BLaER1 treated with 17β-estradiol and CSF1 and Interleukin-3, amounts not matched to agents 10 nM and 100 nM (cell line): Measurements from ENCODE around the gene SPIN2B.
"Not testable (repeated sequence)": the region's sequence is repeated elsewhere in the genome, so short reads cannot be mapped to it uniquely, and the experiment has no call there.

ENCODE experiments used
- H3K27ac ChIP-seq, 11 experiments: shearing (Covaris generic); formaldehyde crosslinking; 2 replicates each; pipeline ENCODE4 v1.8.1; 2022
- H3K27me3 ChIP-seq, 11 experiments: shearing (Covaris generic); formaldehyde crosslinking; 2 replicates each; pipeline ENCODE4 v1.8.1; 2022
- H3K36me3 ChIP-seq, 11 experiments: shearing (Covaris generic); formaldehyde crosslinking; 2 replicates each; pipeline ENCODE4 v1.8.1; 2022
- H3K4me1 ChIP-seq, 10 experiments: shearing (Covaris generic); formaldehyde crosslinking; 2 replicates each; pipeline ENCODE4 v1.8.1; 2022
- H3K4me2 ChIP-seq, 11 experiments: shearing (Covaris generic); formaldehyde crosslinking; 2 replicates each; pipeline ENCODE4 v1.8.1; 2022
- H3K4me3 ChIP-seq, 10 experiments: shearing (Covaris generic); formaldehyde crosslinking; 2 replicates each; pipeline ENCODE4 v1.8.1; 2022
- H3K9ac ChIP-seq, 11 experiments: shearing (Covaris generic); formaldehyde crosslinking; 2 replicates each; pipeline ENCODE4 v1.8.1; 2022
- H3K9me3 ChIP-seq, 11 experiments: shearing (Covaris generic); formaldehyde crosslinking; replicated peaks in 1 of 11; 2 replicates each; pipeline ENCODE4 v1.8.1; 2022
- H4K20me1 ChIP-seq, 11 experiments: shearing (Covaris generic); formaldehyde crosslinking; 2 replicates each; pipeline ENCODE4 v1.8.1; 2022
- Cebpa-rat ChIP-seq, 11 experiments: shearing (Covaris generic); IDR thresholded peaks; 2 replicates each; pipeline ENCODE4 v1.8.1; 2022

Gene SPIN2B

GRCh38 chrX:57134702-57135101 is 13.4 kb upstream of the SPIN2B start:
- no peaks in the 10 kb centered on the region for H4K20me1 ChIP-seq
- peaks cover 48 to 81% (median 75%) of the 10 kb centered on the region in 11 experiments for H3K27me3 ChIP-seq
- H3K4me2 ChIP-seq = no peak overlapping the region
- H3K9ac ChIP-seq = no peak overlapping the region
- H3K27ac ChIP-seq = no peak overlapping the region
- no peaks in the 10 kb centered on the region for H3K4me1 ChIP-seq
- no peak overlapping the region for H3K4me3 ChIP-seq
- H3K36me3 ChIP-seq = no peaks in the 10 kb centered on the region
- TF ChIP-seq Cebpa-rat (IDR thresholded peaks at IDR 0.05) = no peak
- peaks cover 0 to 15% (median 0%) of the 10 kb centered on the region in 11 experiments; a peak in 1 of 22 replicates for H3K9me3 ChIP-seq

GRCh38 chrX:57133706-57134105 is 12.4 kb upstream of the SPIN2B start:
- H3K27me3 ChIP-seq = peaks cover 45 to 78% (median 70%) of the 10 kb centered on the region in 11 experiments
- peaks cover 0 to 8% (median 0%) of the 10 kb centered on the region in 11 experiments; a peak in 1 of 22 replicates for H3K9me3 ChIP-seq
- no peak overlapping the region for H3K9ac ChIP-seq
- H3K4me1 ChIP-seq = no peaks in the 10 kb centered on the region
- H3K4me2 ChIP-seq = no peak overlapping the region
- TF ChIP-seq Cebpa-rat (IDR thresholded peaks at IDR 0.05) = no peak
- no peak overlapping the region for H3K27ac ChIP-seq
- H3K4me3 ChIP-seq = no peak overlapping the region
- H3K36me3 ChIP-seq = no peaks in the 10 kb centered on the region
- no peaks in the 10 kb centered on the region for H4K20me1 ChIP-seq

- H3K27me3 ChIP-seq = peaks cover 45 to 78% (median 69%) of the 10 kb centered on the region in 11 experiments
- not testable (repeated sequence) for H3K27ac ChIP-seq, H3K36me3 ChIP-seq, H3K4me2 ChIP-seq, H3K9ac ChIP-seq, H3K9me3 ChIP-seq, H4K20me1 ChIP-seq, H3K4me3 ChIP-seq, H3K4me1 ChIP-seq
These were observed 11.9 kb upstream of the SPIN2B start for GRCh38 chrX:57133284-57133683.

GRCh38 chrX:57132046-57132445 is 10.7 kb upstream of the SPIN2B start:
- H3K4me3 ChIP-seq = no peak overlapping the region

GRCh38 chrX:57121816-57122215 is 468 bp upstream of the SPIN2B start:
- Histone ChIP-seq H3K9ac (peak overlapping the region; percentile 70 to 82 (median 79)), H3K27ac (peak overlapping the region in 10 of 11 experiments; percentile 53 to 84 (median 72); a peak in 13 of 22 replicates), H3K36me3 (peaks cover 0 to 10% (median 0%) of the 10 kb centered on the region in 11 experiments; a peak in 1 of 22 replicates), H3K9me3 (peaks cover 0 to 7% (median 0%) of the 10 kb centered on the region in 11 experiments; a peak in 4 of 22 replicates), H3K4me1 (no peaks in the 10 kb centered on the region), H3K4me3 (peak overlapping the region; percentile 53 to 70 (median 62)), H4K20me1 (no peaks in the 10 kb centered on the region; a peak in 1 of 22 replicates), H3K27me3 (peaks cover 13 to 45% (median 30%) of the 10 kb centered on the region in 11 experiments; a peak in 21 of 22 replicates), H3K4me2 (peak overlapping the region; percentile 27 to 57 (median 40); a peak in 17 of 22 replicates)
- TF ChIP-seq Cebpa-rat (IDR thresholded peaks at IDR 0.05) = no peak

More at GRCh38 chrX:57132046-57132445, 10.7 kb upstream of the SPIN2B start:
- Histone ChIP-seq H3K27me3 (peaks cover 50 to 80% (median 75%) of the 10 kb centered on the region in 11 experiments), H4K20me1 (no peaks in the 10 kb centered on the region), H3K36me3 (no peaks in the 10 kb centered on the region), H3K9ac (no peak overlapping the region), H3K27ac (no peak overlapping the region), H3K9me3 (peaks cover 0 to 8% (median 0%) of the 10 kb centered on the region in 11 experiments; a peak in 1 of 22 replicates), H3K4me2 (no peak overlapping the region), H3K4me1 (no peaks in the 10 kb centered on the region)
- TF ChIP-seq Cebpa-rat (IDR thresholded peaks at IDR 0.05) = no peak

GRCh38 chrX:57120619-57121161 is 658 bp downstream of the SPIN2B start:
- H4K20me1 ChIP-seq = not testable (repeated sequence)
- H3K27ac ChIP-seq = peak overlapping the region; percentile 53 to 84 (median 72)
- H3K9ac ChIP-seq = peak overlapping the region; percentile 70 to 82 (median 79); a peak in 21 of 22 replicates

GRCh38 chrX:57119416-57119815 is 1.9 kb downstream of the SPIN2B start:
- no peak overlapping the region for H3K9ac ChIP-seq
- H3K9me3 ChIP-seq = peaks cover 0 to 7% (median 0%) of the 10 kb centered on the region in 11 experiments; a peak in 4 of 22 replicates
- H3K27ac ChIP-seq = no peak overlapping the region
- H3K36me3 ChIP-seq = peaks cover 0 to 10% (median 0%) of the 10 kb centered on the region in 11 experiments; a peak in 3 of 22 replicates
- peaks cover 18 to 45% (median 36%) of the 10 kb centered on the region in 11 experiments for H3K27me3 ChIP-seq
- no peak for TF ChIP-seq Cebpa-rat (IDR thresholded peaks at IDR 0.05)
- H4K20me1 ChIP-seq = no peaks in the 10 kb centered on the region; a peak in 1 of 22 replicates
- H3K4me3 ChIP-seq = no peak overlapping the region
- peak overlapping the region in 1 of 11 experiments; percentile 6; a peak in 1 of 22 replicates for H3K4me2 ChIP-seq
- peaks cover 0 to 5% (median 0%) of the 10 kb centered on the region in 10 experiments; a peak in 1 of 20 replicates for H3K4me1 ChIP-seq

More at GRCh38 chrX:57120619-57121161, 658 bp downstream of the SPIN2B start:
- not testable (repeated sequence) for H3K36me3 ChIP-seq, H3K9me3 ChIP-seq, H3K4me1 ChIP-seq
- peak overlapping the region; percentile 36 to 72 (median 66); a peak in 18 of 22 replicates for H3K4me2 ChIP-seq
- peak overlapping the region; percentile 53 to 70 (median 62) for H3K4me3 ChIP-seq
- H3K27me3 ChIP-seq = peaks cover 13 to 45% (median 31%) of the 10 kb centered on the region in 11 experiments; a peak in 21 of 22 replicates

- H3K4me1 ChIP-seq, H3K36me3 ChIP-seq, H3K9ac ChIP-seq, H3K27ac ChIP-seq, H4K20me1 ChIP-seq, H3K9me3 ChIP-seq, H3K4me2 ChIP-seq, H3K4me3 ChIP-seq: not testable (repeated sequence)
- peaks cover 22 to 60% (median 49%) of the 10 kb centered on the region in 11 experiments for H3K27me3 ChIP-seq
These were observed 3.8 kb downstream of the SPIN2B start for GRCh38 chrX:57117566-57117965.

GRCh38 chrX:57104921-57105398 is 16.4 kb downstream of the SPIN2B start:
- Histone ChIP-seq H4K20me1 (no peaks in the 10 kb centered on the region), H3K4me1 (no peaks in the 10 kb centered on the region), H3K9me3 (peaks cover 6 to 22% (median 15%) of the 10 kb centered on the region in 11 experiments), H3K4me2 (no peak overlapping the region), H3K9ac (no peak overlapping the region), H3K36me3 (peaks cover 0 to 26% (median 10%) of the 10 kb centered on the region in 11 experiments; a peak in 9 of 22 replicates), H3K4me3 (no peak overlapping the region), H3K27ac (no peak overlapping the region), H3K27me3 (peaks cover 78 to 98% (median 94%) of the 10 kb centered on the region in 11 experiments)
- no peak for TF ChIP-seq Cebpa-rat (IDR thresholded peaks at IDR 0.05)
